Mesothelial cell of epicardium (in vitro differentiated cells): Measurements from ENCODE around the gene MARCHF10. TPM values are rescaled to one million over a fixed set of nuclear protein-coding genes. Genes with fewer than 3 reads are reported as not detected.
A peak's percentile ranks its signal among the peaks of the same experiment; 100 is the strongest.

Source experiments
- DNase-seq, 2 experiments: peaks; one replicate each; pipeline ENCODE4 v3.0.0; 2021; ENCODE audit warnings: low spot score in 2 of 2; ENCODE audit not compliant: unreplicated experiment in 2 of 2
- H3K27ac Mint-ChIP-seq: 2 replicates; pipeline ENCODE4 v1.8.0; 2021; ENCODE audit warnings: mixed read lengths
- H3K27me3 Mint-ChIP-seq: 2 replicates; pipeline ENCODE4 v1.8.0; 2021; ENCODE audit warnings: low read depth, mixed read lengths
- H3K36me3 Mint-ChIP-seq: 2 replicates; pipeline ENCODE4 v1.8.0; 2021; ENCODE audit warnings: mixed read lengths
- H3K4me1 Mint-ChIP-seq: 2 replicates; pipeline ENCODE4 v1.8.0; 2021; ENCODE audit warnings: mixed read lengths
- H3K4me3 Mint-ChIP-seq: 2 replicates; pipeline ENCODE4 v1.8.0; 2021; ENCODE audit warnings: mild to moderate bottlenecking, moderate library complexity, mixed read lengths
- H3K9me3 Mint-ChIP-seq: 2 replicates; pipeline ENCODE4 v1.8.0; 2021; ENCODE audit warnings: mixed read lengths
- total RNA-seq: library from RNA; stranded (reverse); gene quantifications from 3 replicates; pipeline ENCODE4 v1.2.1, GENCODE V29; 2021
- TF ChIP-seq, protein P1 (sequence below): fragments of 200-600 bp; sonication (generic); IDR thresholded peaks from one replicate; pipeline ENCODE4 v1.5.0; 2021; ENCODE audit warnings: antibody characterized with exemption; ENCODE audit not compliant: unreplicated experiment

MARCHF10 gene
- total RNA-seq, 1 donor from 2014 or later = 1.1 TPM

DNA sequence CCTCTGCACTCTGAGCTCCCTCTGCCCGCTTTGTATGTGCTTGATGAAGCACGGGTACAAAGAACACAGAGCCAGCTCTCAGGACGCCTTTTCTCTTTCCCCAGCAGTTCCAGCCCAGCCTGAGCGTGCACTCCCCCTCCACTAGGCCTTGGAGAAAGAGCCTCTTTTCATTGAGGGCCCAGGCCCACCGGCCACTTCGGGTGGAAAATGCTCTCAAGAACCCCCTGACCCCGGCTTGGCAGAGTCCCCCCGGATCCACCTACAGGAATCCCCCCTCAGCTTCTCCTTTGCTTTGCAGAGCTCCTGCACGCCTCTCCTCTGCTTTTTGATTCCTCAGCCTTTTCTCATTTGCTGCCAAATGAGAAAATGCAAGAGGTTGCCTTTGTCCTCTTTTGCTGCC is 150.4 kb downstream of the MARCHF10 start:
- Mint-ChIP-seq H3K27ac (peak overlapping the region; percentile 71), H3K9me3 (peaks cover 16% of the 10 kb centered on the region), H3K4me1 (peaks cover 26% of the 10 kb centered on the region), H3K27me3 (no peaks in the 10 kb centered on the region), H3K4me3 (no peak overlapping the region), H3K36me3 (peaks cover 13% of the 10 kb centered on the region)
- DNase-seq = no peak
- TF ChIP-seq, protein P1, sequence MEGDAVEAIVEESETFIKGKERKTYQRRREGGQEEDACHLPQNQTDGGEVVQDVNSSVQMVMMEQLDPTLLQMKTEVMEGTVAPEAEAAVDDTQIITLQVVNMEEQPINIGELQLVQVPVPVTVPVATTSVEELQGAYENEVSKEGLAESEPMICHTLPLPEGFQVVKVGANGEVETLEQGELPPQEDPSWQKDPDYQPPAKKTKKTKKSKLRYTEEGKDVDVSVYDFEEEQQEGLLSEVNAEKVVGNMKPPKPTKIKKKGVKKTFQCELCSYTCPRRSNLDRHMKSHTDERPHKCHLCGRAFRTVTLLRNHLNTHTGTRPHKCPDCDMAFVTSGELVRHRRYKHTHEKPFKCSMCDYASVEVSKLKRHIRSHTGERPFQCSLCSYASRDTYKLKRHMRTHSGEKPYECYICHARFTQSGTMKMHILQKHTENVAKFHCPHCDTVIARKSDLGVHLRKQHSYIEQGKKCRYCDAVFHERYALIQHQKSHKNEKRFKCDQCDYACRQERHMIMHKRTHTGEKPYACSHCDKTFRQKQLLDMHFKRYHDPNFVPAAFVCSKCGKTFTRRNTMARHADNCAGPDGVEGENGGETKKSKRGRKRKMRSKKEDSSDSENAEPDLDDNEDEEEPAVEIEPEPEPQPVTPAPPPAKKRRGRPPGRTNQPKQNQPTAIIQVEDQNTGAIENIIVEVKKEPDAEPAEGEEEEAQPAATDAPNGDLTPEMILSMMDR = no peak

DNA sequence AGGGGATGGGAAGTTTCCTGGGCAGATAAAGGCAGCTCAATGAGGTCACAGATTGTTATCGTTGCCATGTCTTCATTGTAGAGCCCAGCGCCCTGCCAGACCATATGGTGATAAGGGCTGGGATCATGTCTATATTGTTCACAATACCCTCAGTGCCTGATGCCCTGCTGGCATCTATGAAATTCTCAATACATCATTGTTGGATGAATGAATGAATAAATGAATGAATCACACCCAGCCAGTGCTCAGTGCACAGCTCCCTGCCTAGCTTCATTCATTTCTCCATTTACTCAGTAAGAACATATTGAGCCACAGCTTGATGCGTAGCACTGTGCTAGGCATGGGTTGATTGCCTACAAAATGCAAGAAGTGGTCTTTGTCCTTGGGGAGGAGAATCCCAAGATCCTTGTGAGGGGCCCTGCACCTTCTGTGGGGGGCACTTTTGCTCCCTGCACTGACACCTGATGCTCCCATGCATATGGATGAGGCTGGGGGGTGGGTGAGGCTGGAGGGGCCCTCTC is 150.9 kb downstream of the MARCHF10 start:
- Mint-ChIP-seq H3K27me3 (no peaks in the 10 kb centered on the region), H3K9me3 (peaks cover 16% of the 10 kb centered on the region), H3K4me1 (peaks cover 30% of the 10 kb centered on the region), H3K4me3 (no peak overlapping the region), H3K36me3 (peaks cover 13% of the 10 kb centered on the region), H3K27ac (no peak overlapping the region)
- TF ChIP-seq, protein P1 = no peak
- no peak for DNase-seq

DNA sequence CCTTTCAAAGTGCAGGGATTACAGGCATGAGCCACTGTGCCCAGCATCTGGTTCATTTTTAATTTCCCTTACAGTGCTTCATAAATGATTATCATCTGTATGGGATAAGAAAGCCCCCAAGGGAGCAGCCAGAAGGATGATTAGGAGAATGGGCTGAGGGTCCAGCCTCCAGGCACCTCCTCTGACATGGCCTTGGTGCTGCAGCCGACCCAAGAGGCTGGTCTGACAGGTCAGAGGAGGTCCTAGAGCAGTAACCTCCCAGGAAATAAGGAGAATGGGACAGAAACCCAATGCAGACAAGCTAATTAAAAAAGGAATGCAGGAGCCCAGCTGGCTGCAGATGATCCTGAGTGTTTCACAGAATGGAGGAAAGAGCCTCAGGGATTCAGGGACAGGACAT is 151.7 kb downstream of the MARCHF10 start:
- Mint-ChIP-seq H3K27ac (no peak overlapping the region), H3K4me3 (no peak overlapping the region)

DNA sequence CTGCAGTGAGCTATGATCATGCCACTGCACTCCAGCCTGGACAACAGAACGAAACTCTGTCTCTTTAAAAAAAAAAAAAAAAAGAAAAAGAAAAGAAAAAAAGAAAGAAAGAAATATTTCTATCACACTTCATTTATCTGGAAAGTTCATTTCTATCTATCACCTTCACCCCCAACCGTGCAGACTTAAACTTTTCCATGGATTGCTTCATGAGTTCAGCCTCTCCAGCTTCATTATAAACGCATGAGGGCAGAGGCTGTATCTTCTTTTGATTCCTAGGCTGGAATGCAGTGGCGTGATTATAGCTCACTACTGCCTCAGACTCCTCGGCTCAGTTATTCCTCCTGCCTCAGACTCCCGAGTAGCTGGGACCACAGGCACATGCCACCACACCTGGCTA is 152.5 kb downstream of the MARCHF10 start:
- Mint-ChIP-seq H3K9me3 (peaks cover 7% of the 10 kb centered on the region), H3K27ac (no peak overlapping the region)
- TF ChIP-seq, protein P1 = no peak

More for the DNA sequence above, 151.7 kb downstream of the MARCHF10 start:
- H3K27me3 Mint-ChIP-seq = no peaks in the 10 kb centered on the region
- H3K4me1 Mint-ChIP-seq = peaks cover 34% of the 10 kb centered on the region
- peaks cover 12% of the 10 kb centered on the region for H3K36me3 Mint-ChIP-seq
- TF ChIP-seq, protein P1 = no peak
- H3K9me3 Mint-ChIP-seq = peaks cover 15% of the 10 kb centered on the region
- DNase-seq = no peak

DNA sequence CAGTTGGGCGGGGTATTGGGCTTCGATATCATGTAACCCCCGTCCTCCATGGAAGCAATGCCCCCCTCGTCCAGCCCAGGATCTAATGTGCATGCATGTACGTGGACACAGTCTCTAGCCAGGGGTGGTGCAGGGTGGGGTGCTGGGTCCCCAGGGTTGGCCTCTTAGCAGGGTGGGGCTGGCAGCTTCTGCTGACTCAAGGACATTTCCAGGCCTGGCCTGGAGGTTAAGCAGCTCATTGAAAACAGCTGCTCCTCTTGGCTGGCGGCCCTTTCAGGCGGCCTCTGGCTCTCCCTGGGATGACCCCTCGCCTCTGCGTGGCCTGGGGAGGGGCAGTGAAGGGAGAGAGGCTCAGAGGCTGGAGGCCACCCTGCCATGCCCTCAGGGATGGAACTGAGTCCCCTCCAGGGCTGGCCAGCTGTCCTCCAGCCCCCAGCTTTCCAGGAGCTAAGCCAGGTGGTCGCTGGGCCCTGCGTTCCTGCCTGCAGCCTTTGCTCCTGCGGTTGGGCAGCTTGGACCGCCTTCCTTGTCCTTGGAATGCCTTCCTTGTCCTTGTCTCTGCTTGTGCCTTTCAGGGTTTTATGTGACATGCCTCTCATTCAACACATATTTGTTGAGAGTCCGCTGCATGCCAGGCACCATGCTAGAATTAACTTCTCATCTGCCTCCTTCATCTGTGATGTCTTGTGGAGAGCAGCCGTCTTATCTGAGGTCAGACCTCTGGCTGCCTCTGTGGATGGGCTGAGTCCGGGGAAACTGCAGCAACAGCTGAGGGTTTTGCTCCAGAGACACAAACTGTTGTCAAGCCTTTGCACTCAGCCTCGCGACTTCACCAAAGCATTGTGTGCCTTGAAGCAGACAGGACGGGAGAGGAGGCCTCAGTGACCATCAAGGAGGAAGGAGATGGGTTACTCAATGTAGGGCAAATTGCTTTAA is 154.0 kb downstream of the MARCHF10 start:
- no peaks in the 10 kb centered on the region for H3K9me3 Mint-ChIP-seq

More for the DNA sequence above, 152.5 kb downstream of the MARCHF10 start:
- Mint-ChIP-seq H3K27me3 (no peaks in the 10 kb centered on the region), H3K4me1 (peaks cover 34% of the 10 kb centered on the region), H3K36me3 (peaks cover 7% of the 10 kb centered on the region), H3K4me3 (no peak overlapping the region)
- DNase-seq = no peak

More for the DNA sequence above, 154.0 kb downstream of the MARCHF10 start:
- H3K27me3 Mint-ChIP-seq = no peaks in the 10 kb centered on the region
- peaks cover 2% of the 10 kb centered on the region for H3K36me3 Mint-ChIP-seq
- TF ChIP-seq, protein P1 = no peak
- H3K4me1 Mint-ChIP-seq = peaks cover 35% of the 10 kb centered on the region
- peak overlapping the region; percentile 79 for H3K27ac Mint-ChIP-seq
- no peak for DNase-seq
- H3K4me3 Mint-ChIP-seq = peak overlapping the region; percentile 79
